ENCODE data around the gene SLAIN1.
"Not testable (repeated sequence)": the region's sequence is repeated elsewhere in the genome, so short reads cannot be mapped to it uniquely, and the experiment has no call there.

- not testable (repeated sequence) for TF ChIP-seq CTCF, POLR2A, POLR2AphosphoS5 (IDR thresholded peaks at IDR 0.05)
Measured at GRCh38 chr13:77662831-77663230, 34.7 kb upstream of the SLAIN1 start.

All from suprapubic skin (tissue), 4 donors.